ENCODE measurements around the gene MARCO. TPM values are rescaled to one million over a fixed set of nuclear protein-coding genes. Genes with fewer than 3 reads are reported as not detected.
"Not testable (repeated sequence)": the region's sequence is repeated elsewhere in the genome, so short reads cannot be mapped to it uniquely, and the experiment has no call there.

The MARCO gene
- total and polyA plus RNA-seq, 3 donors from 2014 or later = 0.55 to 16.0 (median 0.74) TPM

- no peaks in the 10 kb centered on the region for H3K9me3 ChIP-seq
- no peak for DNase-seq
- TF ChIP-seq CTCF (IDR thresholded peaks at IDR 0.05) = no peak
- no peak for TF ChIP-seq POLR2A (IDR thresholded peaks at IDR 0.05)
- peaks cover 7% of the 10 kb centered on the region for H3K4me1 ChIP-seq
- 67 to 73% methylated on average over 5 of the region's 5 CpGs for WGBS, 2 donors
- no peak overlapping the region for H3K4me3 ChIP-seq
- peaks cover 3% of the 10 kb centered on the region for H3K27me3 ChIP-seq
- H3K27ac ChIP-seq = no peak overlapping the region
- H3K36me3 ChIP-seq (ENCODE audit: low read depth, missing control alignments) = no peaks in the 10 kb centered on the region
- intact Hi-C loops (cut with DNase I; ENCODE audit: low total_unique reads) = no loop called here
These were observed 84.9 kb downstream of the MARCO start for GRCh38 chr2:119026890-119027289.

- Histone ChIP-seq H3K27me3 (peaks cover 3% of the 10 kb centered on the region), H3K4me3 (no peak overlapping the region), H3K36me3 (ENCODE audit: low read depth, missing control alignments) (no peaks in the 10 kb centered on the region), H3K27ac (no peak overlapping the region), H3K9me3 (no peaks in the 10 kb centered on the region), H3K4me1 (peaks cover 7% of the 10 kb centered on the region)
- intact Hi-C loops (cut with DNase I; ENCODE audit: low total_unique reads) = no loop called here
- peak; percentile 74 for DNase-seq
- TF ChIP-seq POLR2A (IDR thresholded peaks at IDR 0.05) (no peak), CTCF (IDR thresholded peaks at IDR 0.05) (peak in 2 of 3 experiments; percentile 18 to 30)
- 34 to 58% methylated on average over 13 of the region's 13 CpGs for WGBS, 2 donors
These were observed 86.6 kb downstream of the MARCO start for GRCh38 chr2:119028327-119029174.

GRCh38 chr2:119029297-119029696 lies 87.3 kb downstream of the MARCO start:
- H3K27ac ChIP-seq = no peak overlapping the region
- H3K36me3 ChIP-seq (ENCODE audit: low read depth, missing control alignments) = no peaks in the 10 kb centered on the region
- 74 to 80% methylated on average over 5 of the region's 5 CpGs for WGBS, 2 donors
- no peak for DNase-seq
- peaks cover 3% of the 10 kb centered on the region for H3K27me3 ChIP-seq
- TF ChIP-seq CTCF (IDR thresholded peaks at IDR 0.05) = no peak
- no peak for TF ChIP-seq POLR2A (IDR thresholded peaks at IDR 0.05)
- H3K4me1 ChIP-seq = peaks cover 7% of the 10 kb centered on the region
- no peaks in the 10 kb centered on the region for H3K9me3 ChIP-seq
- H3K4me3 ChIP-seq = no peak overlapping the region
- intact Hi-C loops (cut with DNase I; ENCODE audit: low total_unique reads) = no loop called here

GRCh38 chr2:119037922-119038321 lies 95.9 kb downstream of the MARCO start:
- H3K27ac ChIP-seq; H3K9me3 ChIP-seq; H3K4me3 ChIP-seq; H3K4me1 ChIP-seq; DNase-seq; intact Hi-C loops (cut with DNase I; ENCODE audit: low total_unique reads); H3K36me3 ChIP-seq (ENCODE audit: low read depth, missing control alignments); H3K27me3 ChIP-seq: not testable (repeated sequence)
- WGBS, 2 donors = 77 to 84% methylated on average over 5 of the region's 5 CpGs

GRCh38 chr2:119040730-119041129 lies 98.7 kb downstream of the MARCO start:
- intact Hi-C loops (cut with DNase I; ENCODE audit: low total_unique reads) = no loop called here
- TF ChIP-seq POLR2A (IDR thresholded peaks at IDR 0.05) (no peak), CTCF (IDR thresholded peaks at IDR 0.05) (no peak)

More at GRCh38 chr2:119040730-119041129, 98.7 kb downstream of the MARCO start:
- no peaks in the 10 kb centered on the region for H3K27me3 ChIP-seq
- no peak overlapping the region for H3K4me3 ChIP-seq
- no peaks in the 10 kb centered on the region for H3K36me3 ChIP-seq (ENCODE audit: low read depth, missing control alignments)
- H3K9me3 ChIP-seq = no peaks in the 10 kb centered on the region
- no peaks in the 10 kb centered on the region for H3K4me1 ChIP-seq
- DNase-seq = no peak
- WGBS, 2 donors = 66 to 89% methylated on average over 11 of the region's 11 CpGs
- H3K27ac ChIP-seq = no peak overlapping the region

Other genes with a start within 250 kb of the MARCO start
- gene EN1, start 94.5 kb upstream of the MARCO start, total RNA-seq = under 1 TPM; 0.62 to 0.71 TPM
- 0.20 TPM for gene EN1, start 94.5 kb upstream of the MARCO start, polyA plus RNA-seq (ENCODE audit: insufficient read depth, low read depth, low replicate concordance)
- 1 to 10 TPM in 1 of 2 donors, under 1 TPM in 1; 0.55 to 1.2 TPM for gene C1QL2, start 216.6 kb downstream of the MARCO start, total RNA-seq
- gene C1QL2, start 216.6 kb downstream of the MARCO start, polyA plus RNA-seq (ENCODE audit: insufficient read depth, low read depth, low replicate concordance) = not detected